GM21576 (cell line): ENCODE measurements around the gene RIPK4.
"Not testable (repeated sequence)": the region's sequence is repeated elsewhere in the genome, so short reads cannot be mapped to it uniquely, and the experiment has no call there.

ENCODE experiments used
- ATAC-seq: cut with Tn5 transposase; IDR thresholded peaks from one replicate; pipeline ENCODE4 v1.9.1; 2021; ENCODE audit warnings: mild to moderate bottlenecking, moderate library complexity; ENCODE audit not compliant: unreplicated experiment

RIPK4 gene

GRCh38 chr21:41741253-41742072, 25.4 kb downstream of the RIPK4 start:
- ATAC-seq, result no peak

- no peak for ATAC-seq
These were observed 26.1 kb downstream of the RIPK4 start for GRCh38 chr21:41740604-41741252.

GRCh38 chr21:41739936-41740335, 26.9 kb downstream of the RIPK4 start:
- ATAC-seq, result no peak

- ATAC-seq, result no peak
These were observed 27.8 kb downstream of the RIPK4 start for GRCh38 chr21:41739011-41739410.

GRCh38 chr21:41737651-41738324, 29.1 kb downstream of the RIPK4 start:
- no peak for ATAC-seq

- ATAC-seq, result no peak
These were observed 30.4 kb downstream of the RIPK4 start for GRCh38 chr21:41736423-41736822.

GRCh38 chr21:41733951-41734689, 32.7 kb downstream of the RIPK4 start:
- no peak for ATAC-seq

- ATAC-seq, result no peak
These were observed 35.8 kb downstream of the RIPK4 start for GRCh38 chr21:41731081-41731480.

- no peak for ATAC-seq
These were observed 36.5 kb downstream of the RIPK4 start for GRCh38 chr21:41730367-41730765.

- no peak for ATAC-seq
These were observed 37.0 kb downstream of the RIPK4 start for GRCh38 chr21:41729701-41730366.

- no peak for ATAC-seq
These were observed 38.8 kb downstream of the RIPK4 start for GRCh38 chr21:41727784-41728763.

GRCh38 chr21:41726970-41727783, 39.7 kb downstream of the RIPK4 start:
- no peak for ATAC-seq

- no peak for ATAC-seq
These were observed 40.3 kb downstream of the RIPK4 start for GRCh38 chr21:41726630-41726969.

GRCh38 chr21:41726058-41726558, 40.7 kb downstream of the RIPK4 start:
- no peak for ATAC-seq

- no peak for ATAC-seq
These were observed 41.3 kb downstream of the RIPK4 start for GRCh38 chr21:41725421-41726031.

- not testable (repeated sequence) for ATAC-seq
These were observed 43.0 kb downstream of the RIPK4 start for GRCh38 chr21:41723835-41724234.

- ATAC-seq, result no peak
These were observed 44.5 kb downstream of the RIPK4 start for GRCh38 chr21:41722052-41723018.
